Body of pancreas (tissue), 4 donors: ENCODE data around the gene HAUS3. TPM values are rescaled to one million over a fixed set of nuclear protein-coding genes. Genes with fewer than 3 reads are reported as not detected.
"Not testable (repeated sequence)": the region's sequence is repeated elsewhere in the genome, so short reads cannot be mapped to it uniquely, and the experiment has no call there.

ENCODE experiments used
- ATAC-seq: fragments of 150-250 bp; one replicate; pipeline ENCODE4 v1.9.1; 2016
- DNase-seq, 4 donors: peaks; one replicate each; pipeline ENCODE4 v3.0.0-alpha.2; 2019
- H3K27ac ChIP-seq, 4 donors: fragments of 200-600 bp; sonication (generic); 1 replicate in 3 of 4; 2 replicates in 1 of 4; pipeline versions ENCODE4 v1.5.1 to v1.6.1; 2016 to 2019; ENCODE audit warnings: mild to moderate bottlenecking in 1 of 4, mixed read lengths in 1 of 4, moderate library complexity in 1 of 4
- H3K27me3 ChIP-seq, 2 donors: fragments of 200-600 bp; sonication (generic); one replicate each; pipeline ENCODE4 v1.6.0; 2016; ENCODE audit warnings: mild to moderate bottlenecking in 1 of 2
- H3K36me3 ChIP-seq, 2 donors: fragments of 200-600 bp; sonication (generic); replicated peaks in 1 of 2; 2 replicates each; pipeline ENCODE4 v1.5.1; 2016; ENCODE audit warnings: low read depth in 2 of 2; ENCODE audit not compliant: insufficient read depth in 1 of 2
- H3K4me1 ChIP-seq: fragments of 200-600 bp; sonication (generic); one replicate; pipeline ENCODE4 v1.6.0; 2016
- H3K4me3 ChIP-seq, 2 donors: fragments of 200-600 bp; sonication (generic); 1 replicate in 1 of 2; 2 replicates in 1 of 2; pipeline ENCODE4 v1.5.1; 2016 to 2019
- H3K9me3 ChIP-seq, 3 donors: fragments of 200-600 bp; sonication (generic); 1 replicate in 2 of 3; 2 replicates in 1 of 3; pipeline ENCODE4 v1.5.1; 2016
- POLR2A ChIP-seq, 3 donors: fragments of 450-650 bp; IDR thresholded peaks; one replicate each; pipeline ENCODE4 v1.6.1; 2016; ENCODE audit warnings: antibody characterized with exemption in 3 of 3, mild to moderate bottlenecking in 2 of 3
- WGBS, 2 donors: methylation state at CpG; one replicate each; pipeline ENCODE4 v1.1.5; 2017; 5-methylcytosine and 5-hydroxymethylcytosine counted together
- intact Hi-C: fragments of 100-400 bp; cut with DNase I; formaldehyde crosslinking; loops from one replicate; pipeline ENCODE4 v1.15.1; 2023
- total RNA-seq, 2 donors: library from RNA; depleted of rRNA; stranded (reverse); fragments of >200 nt; gene quantifications; one replicate each; pipeline ENCODE4 v1.1.0, GENCODE V29; 2016
- TF ChIP-seq, protein P1 (sequence below), 7 experiments: fragments of 450-650 bp in 4 of 7; fragments of 200-600 bp in 3 of 7; sonication (generic) in 3 of 7; IDR thresholded peaks; one replicate each; pipeline ENCODE4 v1.5.1; 2016 to 2019; ENCODE audit warnings: antibody characterized with exemption in 7 of 7

HAUS3 gene
- total RNA-seq, 2 donors from 2014 or later, result 7.3 to 11.9 TPM

DNA sequence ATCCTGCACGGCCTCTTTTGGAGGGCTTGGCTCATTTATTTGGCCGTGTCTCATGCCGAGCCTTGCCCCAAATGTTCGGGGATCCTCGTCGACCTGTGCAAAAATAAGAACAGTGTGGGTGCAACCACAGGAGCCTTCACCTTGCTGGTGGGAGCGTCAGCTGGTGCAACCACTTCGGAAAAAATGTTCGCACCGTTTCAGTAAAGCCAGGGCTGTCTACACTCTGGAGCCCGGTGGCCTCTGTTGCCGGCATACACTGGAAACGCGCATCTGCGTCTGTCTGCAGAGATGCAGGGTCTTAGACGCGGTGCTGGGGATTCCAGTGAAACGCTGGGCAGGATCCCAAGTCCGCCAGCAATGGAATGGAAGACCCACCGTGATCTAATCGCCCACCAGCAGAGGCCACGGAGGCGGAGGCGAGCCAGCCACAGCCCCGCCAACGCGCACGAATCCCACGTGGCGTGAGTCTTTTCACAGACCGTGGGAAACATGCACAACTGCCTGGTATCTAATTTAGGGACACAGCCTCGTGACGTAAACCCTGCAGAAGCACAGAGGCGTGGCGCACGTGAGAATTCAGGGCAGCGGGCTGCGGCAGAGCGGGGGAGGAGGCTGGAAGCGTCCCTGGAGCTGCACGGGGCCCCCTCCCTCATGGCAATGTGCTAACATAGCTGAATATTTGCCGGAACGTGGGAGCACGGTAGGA is 33.8 kb upstream of the HAUS3 start:
- Histone ChIP-seq H3K27ac (no peak overlapping the region), H3K36me3 (no peaks in the 10 kb centered on the region), H3K4me3 (no peak overlapping the region), H3K4me1 (no peaks in the 10 kb centered on the region), H3K27me3 (no peaks in the 10 kb centered on the region), H3K9me3 (no peaks in the 10 kb centered on the region)
- 90 to 92% methylated on average over 32 to 44 of the region's 44 CpGs for WGBS, 2 donors
- ATAC-seq, result no peak
- no peak for DNase-seq
- no peak for TF ChIP-seq POLR2A (IDR thresholded peaks at IDR 0.05)
- TF ChIP-seq, protein P1, sequence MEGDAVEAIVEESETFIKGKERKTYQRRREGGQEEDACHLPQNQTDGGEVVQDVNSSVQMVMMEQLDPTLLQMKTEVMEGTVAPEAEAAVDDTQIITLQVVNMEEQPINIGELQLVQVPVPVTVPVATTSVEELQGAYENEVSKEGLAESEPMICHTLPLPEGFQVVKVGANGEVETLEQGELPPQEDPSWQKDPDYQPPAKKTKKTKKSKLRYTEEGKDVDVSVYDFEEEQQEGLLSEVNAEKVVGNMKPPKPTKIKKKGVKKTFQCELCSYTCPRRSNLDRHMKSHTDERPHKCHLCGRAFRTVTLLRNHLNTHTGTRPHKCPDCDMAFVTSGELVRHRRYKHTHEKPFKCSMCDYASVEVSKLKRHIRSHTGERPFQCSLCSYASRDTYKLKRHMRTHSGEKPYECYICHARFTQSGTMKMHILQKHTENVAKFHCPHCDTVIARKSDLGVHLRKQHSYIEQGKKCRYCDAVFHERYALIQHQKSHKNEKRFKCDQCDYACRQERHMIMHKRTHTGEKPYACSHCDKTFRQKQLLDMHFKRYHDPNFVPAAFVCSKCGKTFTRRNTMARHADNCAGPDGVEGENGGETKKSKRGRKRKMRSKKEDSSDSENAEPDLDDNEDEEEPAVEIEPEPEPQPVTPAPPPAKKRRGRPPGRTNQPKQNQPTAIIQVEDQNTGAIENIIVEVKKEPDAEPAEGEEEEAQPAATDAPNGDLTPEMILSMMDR (IDR thresholded peaks at IDR 0.05), result no peak
- intact Hi-C loops, result no loop called here

DNA sequence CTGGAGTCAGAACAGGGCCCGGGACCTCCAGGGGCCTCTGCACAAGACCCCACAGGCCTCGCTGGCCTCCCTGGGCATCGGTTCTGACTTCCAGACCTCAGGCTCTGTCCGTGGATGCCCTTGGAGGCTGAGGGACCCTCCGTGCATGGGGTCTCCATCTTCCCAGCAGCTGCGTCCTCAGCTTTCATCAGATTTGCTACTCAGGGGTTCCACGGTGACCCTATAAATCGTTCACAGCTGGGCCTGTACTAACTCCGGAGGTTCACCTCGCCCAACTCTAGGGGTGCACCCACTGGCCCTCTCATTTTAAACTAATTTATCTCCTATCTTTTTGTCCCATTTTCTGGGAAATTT is 33.1 kb upstream of the HAUS3 start:
- H3K4me3 ChIP-seq, H3K27me3 ChIP-seq, intact Hi-C loops, DNase-seq, H3K36me3 ChIP-seq, H3K4me1 ChIP-seq, ATAC-seq, H3K27ac ChIP-seq, H3K9me3 ChIP-seq: not testable (repeated sequence)
- WGBS, 2 donors, result 83 to 88% methylated on average over 9 to 10 of the region's 10 CpGs

DNA sequence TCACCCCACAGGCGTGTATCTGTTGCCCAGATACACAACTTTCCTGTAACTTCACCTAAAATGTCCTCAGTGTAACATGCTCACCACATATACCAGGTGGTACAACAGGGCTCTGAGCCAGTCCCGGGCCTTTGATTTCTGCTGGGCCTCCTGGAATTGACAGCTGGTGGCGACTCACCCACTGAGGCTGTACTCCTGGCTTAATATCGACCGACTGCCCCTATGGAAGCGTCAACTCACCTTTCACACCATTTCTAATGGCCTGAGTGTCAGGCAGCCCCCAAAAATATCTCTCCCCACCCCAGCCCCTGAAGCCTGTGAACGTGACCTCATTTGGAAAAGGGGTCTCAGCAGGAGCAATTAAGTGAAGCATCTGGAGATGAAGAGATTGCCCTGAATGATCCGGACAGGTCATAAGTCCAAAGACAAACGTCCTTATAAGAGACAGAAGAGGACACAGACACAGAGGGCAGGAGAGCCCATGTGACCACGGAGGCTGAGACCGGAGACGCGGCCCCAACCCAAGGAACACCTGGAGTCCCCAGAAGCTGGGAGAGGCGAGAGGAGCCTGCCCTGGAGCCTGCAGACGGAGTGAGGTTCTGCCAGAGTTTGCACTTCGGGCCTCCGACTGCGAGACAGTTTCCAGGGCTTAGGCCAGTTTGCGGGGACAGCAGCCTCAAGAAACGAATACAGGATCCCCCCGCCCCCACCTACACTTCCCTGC is 32.6 kb upstream of the HAUS3 start:
- ATAC-seq, result no peak
- 88 to 89% methylated on average over 13 to 20 of the region's 21 CpGs for WGBS, 2 donors
- TF ChIP-seq POLR2A (IDR thresholded peaks at IDR 0.05), result no peak
- TF ChIP-seq, protein P1 (IDR thresholded peaks at IDR 0.05), result no peak

DNA sequence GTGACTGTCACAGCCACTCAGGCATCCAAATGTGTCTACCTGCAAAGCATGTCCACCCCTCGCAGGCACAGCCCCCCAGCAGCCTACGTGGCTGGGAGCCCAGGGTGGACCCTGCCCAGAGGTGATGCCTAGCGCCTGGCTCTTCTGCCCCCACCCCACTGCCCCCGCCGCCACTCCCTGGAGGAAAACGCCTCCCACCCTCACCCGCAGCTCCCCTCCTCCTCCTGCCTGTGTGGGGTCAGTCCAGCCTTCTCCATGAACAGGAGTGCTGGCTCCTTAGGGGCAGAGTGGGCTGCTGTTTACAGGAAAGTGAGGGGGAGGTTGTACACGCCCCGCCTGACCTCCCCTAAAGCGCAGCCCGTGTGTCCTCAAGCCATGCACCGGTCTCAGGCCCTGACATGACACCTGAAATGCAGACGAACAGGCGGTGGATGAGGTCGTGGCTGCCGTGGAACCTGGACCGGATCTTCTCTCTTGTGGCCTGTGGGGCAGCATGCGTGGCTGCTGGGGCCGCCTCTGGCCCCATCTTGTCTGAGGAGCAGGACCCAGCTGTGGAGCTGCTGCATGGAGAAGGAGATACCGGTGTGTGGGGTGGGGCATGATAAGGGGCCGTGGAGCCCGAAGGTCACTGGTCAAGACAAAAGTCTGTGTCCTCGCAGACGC is 31.9 kb upstream of the HAUS3 start:
- ATAC-seq (no peak), DNase-seq (no peak)
- H3K36me3 ChIP-seq, result no peaks in the 10 kb centered on the region
- TF ChIP-seq, protein P1 (IDR thresholded peaks at IDR 0.05), result no peak
- no peak for TF ChIP-seq POLR2A (IDR thresholded peaks at IDR 0.05)
- no peaks in the 10 kb centered on the region for H3K4me1 ChIP-seq
- H3K9me3 ChIP-seq, result no peaks in the 10 kb centered on the region
- no peak overlapping the region for H3K4me3 ChIP-seq
- WGBS, 2 donors, result 83 to 85% methylated on average over 15 to 19 of the region's 24 CpGs
- intact Hi-C loops, result no loop called here
- H3K27me3 ChIP-seq, result no peaks in the 10 kb centered on the region
- no peak overlapping the region for H3K27ac ChIP-seq

More for the DNA sequence above, 32.6 kb upstream of the HAUS3 start:
- no peaks in the 10 kb centered on the region for H3K9me3 ChIP-seq
- no peak overlapping the region for H3K4me3 ChIP-seq
- H3K36me3 ChIP-seq, result no peaks in the 10 kb centered on the region
- no peak for DNase-seq
- intact Hi-C loops, result no loop called here
- H3K4me1 ChIP-seq, result no peaks in the 10 kb centered on the region
- H3K27ac ChIP-seq, result no peak overlapping the region
- no peaks in the 10 kb centered on the region for H3K27me3 ChIP-seq

DNA sequence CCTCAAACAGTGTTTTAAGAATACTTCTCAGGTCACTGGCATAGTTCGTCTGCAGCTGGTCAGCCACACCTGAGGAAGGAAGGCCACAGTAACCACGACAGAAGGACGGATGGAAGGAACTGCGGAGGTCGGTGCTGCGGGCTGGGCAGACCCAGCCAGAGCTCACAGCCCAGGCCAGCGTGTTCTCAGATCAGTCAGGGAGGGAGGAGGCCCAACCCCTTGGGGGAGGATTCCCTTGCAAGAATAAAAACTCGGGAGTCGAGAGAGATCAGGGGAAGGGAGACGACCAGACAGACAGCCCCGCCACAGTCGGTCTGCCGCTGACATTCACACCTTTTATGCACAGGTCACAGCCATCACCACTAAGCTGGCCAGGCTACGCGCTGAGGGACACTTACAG is 31.3 kb upstream of the HAUS3 start:
- 80 to 85% methylated on average over 15 of the region's 15 CpGs for WGBS, 2 donors
- Histone ChIP-seq H3K4me3 (no peak overlapping the region), H3K9me3 (no peaks in the 10 kb centered on the region), H3K36me3 (no peaks in the 10 kb centered on the region), H3K27me3 (no peaks in the 10 kb centered on the region), H3K27ac (no peak overlapping the region), H3K4me1 (no peaks in the 10 kb centered on the region)
- DNase-seq (no peak), ATAC-seq (no peak)
- no peak for TF ChIP-seq POLR2A (IDR thresholded peaks at IDR 0.05)
- TF ChIP-seq, protein P1 (IDR thresholded peaks at IDR 0.05), result no peak
- intact Hi-C loops, result no loop called here
